ENCODE data around the gene RALGPS1.

RALGPS1 gene

GRCh38 chr9:127255692-127256091, 341.1 kb downstream of the RALGPS1 start:
- Histone ChIP-seq H3K79me2 (ENCODE audit: low read length) (no peaks in the 10 kb centered on the region), H3K27ac (ENCODE audit: low read length) (no peak overlapping the region), H3K4me1 (ENCODE audit: low read length) (no peaks in the 10 kb centered on the region), H3F3A (ENCODE audit: insufficient read depth, low read length) (no peaks in the 10 kb centered on the region), H3K9me2 (replicated peaks; ENCODE audit: insufficient read depth, low read length) (no peaks in the 10 kb centered on the region), H3K4me3 (ENCODE audit: low read length) (no peak overlapping the region), H3K9ac (ENCODE audit: low read length) (no peak overlapping the region), H3K36me3 (replicated peaks; ENCODE audit: insufficient read depth, low read length) (no peaks in the 10 kb centered on the region), H3K27me3 (replicated peaks; ENCODE audit: insufficient read depth, low read length) (no peaks in the 10 kb centered on the region), H3K4me2 (ENCODE audit: low read depth, low read length) (no peak overlapping the region), H2AFZ (ENCODE audit: low read length) (no peak overlapping the region), H4K20me1 (ENCODE audit: insufficient read depth, low read length) (no peaks in the 10 kb centered on the region), H3K9me3 (replicated peaks; ENCODE audit: insufficient read depth, low read length) (no peaks in the 10 kb centered on the region)
- TF ChIP-seq EZH2 (optimal IDR thresholded peaks at IDR 0.05; ENCODE audit: low read depth, low read length): no peak
- TF ChIP-seq, protein P1, sequence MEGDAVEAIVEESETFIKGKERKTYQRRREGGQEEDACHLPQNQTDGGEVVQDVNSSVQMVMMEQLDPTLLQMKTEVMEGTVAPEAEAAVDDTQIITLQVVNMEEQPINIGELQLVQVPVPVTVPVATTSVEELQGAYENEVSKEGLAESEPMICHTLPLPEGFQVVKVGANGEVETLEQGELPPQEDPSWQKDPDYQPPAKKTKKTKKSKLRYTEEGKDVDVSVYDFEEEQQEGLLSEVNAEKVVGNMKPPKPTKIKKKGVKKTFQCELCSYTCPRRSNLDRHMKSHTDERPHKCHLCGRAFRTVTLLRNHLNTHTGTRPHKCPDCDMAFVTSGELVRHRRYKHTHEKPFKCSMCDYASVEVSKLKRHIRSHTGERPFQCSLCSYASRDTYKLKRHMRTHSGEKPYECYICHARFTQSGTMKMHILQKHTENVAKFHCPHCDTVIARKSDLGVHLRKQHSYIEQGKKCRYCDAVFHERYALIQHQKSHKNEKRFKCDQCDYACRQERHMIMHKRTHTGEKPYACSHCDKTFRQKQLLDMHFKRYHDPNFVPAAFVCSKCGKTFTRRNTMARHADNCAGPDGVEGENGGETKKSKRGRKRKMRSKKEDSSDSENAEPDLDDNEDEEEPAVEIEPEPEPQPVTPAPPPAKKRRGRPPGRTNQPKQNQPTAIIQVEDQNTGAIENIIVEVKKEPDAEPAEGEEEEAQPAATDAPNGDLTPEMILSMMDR (IDR thresholded peaks at IDR 0.05; ENCODE audit: low read length): no peak
- TF ChIP-seq EZH2phosphoT487 (IDR thresholded peaks at IDR 0.05; ENCODE audit: low read length): no peak
- no peak for DNase-seq

DNA sequence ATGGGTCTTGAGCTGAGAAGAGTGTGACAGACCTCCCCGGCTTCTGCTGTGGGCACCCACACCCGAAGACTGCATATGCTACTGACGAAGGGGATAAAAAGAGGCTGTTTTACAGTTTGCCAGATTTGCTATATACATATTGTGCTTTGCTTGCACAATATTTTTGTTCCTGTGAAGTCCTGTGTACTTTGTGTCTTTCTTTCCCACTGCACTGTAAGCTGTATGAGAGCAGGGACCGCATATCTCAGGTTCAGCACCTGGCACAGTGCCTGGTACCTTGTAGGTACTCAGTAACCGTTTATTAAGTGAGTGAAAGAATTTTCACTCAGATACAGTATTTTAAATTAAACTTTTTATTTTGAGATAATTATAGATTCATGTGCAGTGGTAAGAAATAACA, 341.7 kb downstream of the RALGPS1 start:
- no peaks in the 10 kb centered on the region for H3K36me3 ChIP-seq (replicated peaks; ENCODE audit: insufficient read depth, low read length)
- H4K20me1 ChIP-seq (ENCODE audit: insufficient read depth, low read length): no peaks in the 10 kb centered on the region
- no peaks in the 10 kb centered on the region for H3K27me3 ChIP-seq (replicated peaks; ENCODE audit: insufficient read depth, low read length)
- no peak for DNase-seq
- H2AFZ ChIP-seq (ENCODE audit: low read length): no peak overlapping the region
- no peaks in the 10 kb centered on the region for H3K9me3 ChIP-seq (replicated peaks; ENCODE audit: insufficient read depth, low read length)
- H3K9ac ChIP-seq (ENCODE audit: low read length): no peak overlapping the region
- TF ChIP-seq, protein P1 (IDR thresholded peaks at IDR 0.05; ENCODE audit: low read length): no peak
- TF ChIP-seq EZH2phosphoT487 (IDR thresholded peaks at IDR 0.05; ENCODE audit: low read length): no peak
- TF ChIP-seq EZH2 (optimal IDR thresholded peaks at IDR 0.05; ENCODE audit: low read depth, low read length): no peak
- no peak overlapping the region for H3K4me2 ChIP-seq (ENCODE audit: low read depth, low read length)
- H3K79me2 ChIP-seq (ENCODE audit: low read length): no peaks in the 10 kb centered on the region
- H3K27ac ChIP-seq (ENCODE audit: low read length): no peak overlapping the region
- no peaks in the 10 kb centered on the region for H3F3A ChIP-seq (ENCODE audit: insufficient read depth, low read length)
- H3K9me2 ChIP-seq (replicated peaks; ENCODE audit: insufficient read depth, low read length): no peaks in the 10 kb centered on the region
- H3K4me3 ChIP-seq (ENCODE audit: low read length): no peak overlapping the region
- no peaks in the 10 kb centered on the region for H3K4me1 ChIP-seq (ENCODE audit: low read length)

GRCh38 chr9:127258606-127259471, 344.3 kb downstream of the RALGPS1 start:
- Histone ChIP-seq H3K4me3 (ENCODE audit: low read length) (no peak overlapping the region), H3K4me2 (ENCODE audit: low read depth, low read length) (no peak overlapping the region), H3K36me3 (replicated peaks; ENCODE audit: insufficient read depth, low read length) (no peaks in the 10 kb centered on the region), H3F3A (ENCODE audit: insufficient read depth, low read length) (no peaks in the 10 kb centered on the region), H3K27me3 (replicated peaks; ENCODE audit: insufficient read depth, low read length) (no peaks in the 10 kb centered on the region), H3K79me2 (ENCODE audit: low read length) (no peaks in the 10 kb centered on the region), H3K9ac (ENCODE audit: low read length) (no peak overlapping the region), H3K27ac (ENCODE audit: low read length) (no peak overlapping the region), H3K9me3 (replicated peaks; ENCODE audit: insufficient read depth, low read length) (no peaks in the 10 kb centered on the region), H4K20me1 (ENCODE audit: insufficient read depth, low read length) (no peaks in the 10 kb centered on the region), H3K9me2 (replicated peaks; ENCODE audit: insufficient read depth, low read length) (no peaks in the 10 kb centered on the region), H3K4me1 (ENCODE audit: low read length) (no peaks in the 10 kb centered on the region), H2AFZ (ENCODE audit: low read length) (no peak overlapping the region)
- TF ChIP-seq, protein P1 (IDR thresholded peaks at IDR 0.05; ENCODE audit: low read length): no peak
- TF ChIP-seq EZH2phosphoT487 (IDR thresholded peaks at IDR 0.05; ENCODE audit: low read length): no peak
- TF ChIP-seq EZH2 (optimal IDR thresholded peaks at IDR 0.05; ENCODE audit: low read depth, low read length): no peak
- DNase-seq: no peak
